ENCODE measurements around the gene INF2.

Gene INF2

DNA sequence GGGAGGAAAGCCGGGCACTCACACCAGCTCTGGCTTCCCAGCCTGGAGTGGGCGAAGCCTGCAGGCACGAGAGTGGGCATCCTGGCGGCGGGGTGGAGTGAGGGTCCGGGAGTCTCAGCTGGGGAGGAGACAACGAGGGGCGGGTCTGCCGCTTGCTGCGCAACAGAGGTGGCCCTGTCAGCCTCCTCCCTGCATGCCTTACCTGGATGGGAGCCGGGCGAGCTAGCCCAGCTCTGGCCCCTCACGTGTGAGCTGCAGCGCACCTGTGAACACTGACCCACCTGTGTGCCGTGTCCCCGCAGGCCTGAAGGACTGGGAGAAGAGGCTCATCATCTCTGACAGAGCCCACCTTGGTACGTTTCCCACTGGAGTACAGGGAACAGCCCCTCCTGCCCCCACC lies 49.6 kb downstream of the INF2 start:
- DNase-seq (ENCODE audit: low read depth): no peak
- no peaks in the 10 kb centered on the region for H3K36me3 ChIP-seq (ENCODE audit: control insufficient read depth, insufficient read depth, low read length, severe bottlenecking)
- H3K27me3 ChIP-seq (replicated peaks; ENCODE audit: control insufficient read depth, insufficient read depth, low read length): no peaks in the 10 kb centered on the region
- no peaks in the 10 kb centered on the region for H3K9me3 ChIP-seq (ENCODE audit: control insufficient read depth, low read length)
- H3K4me1 ChIP-seq (ENCODE audit: control insufficient read depth, insufficient read depth, low read length): peaks cover 17% of the 10 kb centered on the region
- no peak overlapping the region for H3K4me3 ChIP-seq (ENCODE audit: low read length)
- no peak overlapping the region for H3K9ac ChIP-seq (ENCODE audit: low read length)

DNA sequence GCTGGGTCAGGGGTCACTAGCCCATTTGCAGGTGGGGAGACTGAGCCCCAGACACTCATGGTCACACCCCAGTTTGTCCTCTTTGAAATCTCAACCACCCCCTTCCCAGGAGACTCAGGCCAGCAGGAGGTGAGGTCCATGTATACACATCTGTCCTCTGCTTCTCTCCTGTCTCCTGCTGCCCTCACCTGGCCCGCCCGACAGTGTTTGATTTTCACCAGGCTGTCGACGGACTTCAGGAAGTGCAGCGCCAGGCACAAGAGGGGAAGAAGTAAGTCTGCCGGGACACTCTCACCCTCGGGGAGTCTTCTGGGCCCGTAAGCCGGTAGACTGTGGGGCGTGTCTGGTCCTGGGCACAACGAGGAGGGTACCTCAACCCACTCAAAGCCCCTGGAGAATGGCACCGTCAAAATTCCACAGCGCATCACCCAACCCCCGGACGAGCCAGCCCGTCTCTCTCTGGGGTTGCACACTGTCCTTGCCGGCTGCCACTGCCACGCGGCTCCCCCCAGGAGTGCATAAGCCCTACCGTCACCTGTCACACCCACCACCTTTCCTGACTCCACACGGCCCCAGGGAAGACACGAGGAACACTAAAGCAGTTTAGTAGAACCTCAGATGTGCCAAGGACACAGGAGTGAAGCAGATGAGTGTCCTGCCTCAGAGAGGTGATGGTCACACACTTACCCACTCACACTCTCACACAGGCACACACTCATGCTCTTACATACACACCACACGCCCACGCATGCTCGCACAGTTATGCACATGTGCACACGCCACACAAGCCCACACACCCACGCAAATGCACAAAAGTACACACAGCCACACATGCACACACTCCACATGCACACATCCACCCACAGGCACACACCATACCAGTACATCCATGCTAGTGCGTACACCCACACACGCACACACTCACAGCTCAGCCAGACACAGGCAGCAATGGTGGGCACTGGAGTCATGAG lies 50.4 kb downstream of the INF2 start:
- Histone ChIP-seq H3K4me3 (ENCODE audit: low read length) (no peak overlapping the region), H3K9ac (ENCODE audit: low read length) (no peak overlapping the region)
- no peak for DNase-seq (ENCODE audit: low read depth)

DNA sequence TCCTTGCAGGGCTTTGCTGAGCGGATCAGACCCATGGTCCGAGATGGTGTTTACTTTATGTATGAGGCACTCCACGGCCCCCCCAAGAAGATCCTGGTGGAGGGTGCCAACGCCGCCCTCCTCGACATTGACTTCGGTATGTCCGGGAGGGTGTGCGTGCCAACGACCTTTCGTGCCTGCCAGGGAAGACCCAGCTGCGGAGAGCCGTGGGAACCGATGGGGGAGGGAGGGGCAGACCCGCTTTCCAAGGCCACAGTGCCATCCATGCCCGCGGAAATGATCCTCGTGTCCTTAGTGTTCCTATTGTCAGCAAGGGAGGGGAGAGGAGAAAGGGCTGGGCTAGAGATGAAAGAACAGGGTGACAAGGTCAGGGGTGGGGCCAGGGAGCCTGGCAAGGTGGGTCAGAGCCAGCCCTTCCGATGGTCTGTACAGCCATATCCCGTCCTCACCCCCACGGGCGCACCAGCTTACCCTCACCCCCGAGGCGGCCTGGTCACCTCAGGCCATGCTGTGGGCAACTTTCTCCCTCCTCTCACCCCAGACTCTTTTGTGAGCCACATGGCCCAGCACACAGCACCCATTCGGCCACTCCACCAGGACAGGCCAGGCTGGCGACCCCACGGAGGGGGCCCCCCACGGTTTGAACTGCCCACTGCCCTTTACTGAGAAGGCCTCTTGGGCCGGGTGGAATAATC lies 51.8 kb downstream of the INF2 start:
- peaks cover 13% of the 10 kb centered on the region for H3K4me1 ChIP-seq (ENCODE audit: control insufficient read depth, insufficient read depth, low read length)
- H3K4me3 ChIP-seq (ENCODE audit: low read length): no peak overlapping the region
- no peaks in the 10 kb centered on the region for H3K36me3 ChIP-seq (ENCODE audit: control insufficient read depth, insufficient read depth, low read length, severe bottlenecking)
- DNase-seq (ENCODE audit: low read depth): no peak
- H3K27me3 ChIP-seq (replicated peaks; ENCODE audit: control insufficient read depth, insufficient read depth, low read length): no peaks in the 10 kb centered on the region
- no peaks in the 10 kb centered on the region for H3K9me3 ChIP-seq (ENCODE audit: control insufficient read depth, low read length)
- no peak overlapping the region for H3K9ac ChIP-seq (ENCODE audit: low read length)

More for the DNA sequence above, 50.4 kb downstream of the INF2 start:
- peaks cover 17% of the 10 kb centered on the region for H3K4me1 ChIP-seq (ENCODE audit: control insufficient read depth, insufficient read depth, low read length)
- no peaks in the 10 kb centered on the region for H3K27me3 ChIP-seq (replicated peaks; ENCODE audit: control insufficient read depth, insufficient read depth, low read length)
- no peaks in the 10 kb centered on the region for H3K36me3 ChIP-seq (ENCODE audit: control insufficient read depth, insufficient read depth, low read length, severe bottlenecking)
- no peaks in the 10 kb centered on the region for H3K9me3 ChIP-seq (ENCODE audit: control insufficient read depth, low read length)

DNA sequence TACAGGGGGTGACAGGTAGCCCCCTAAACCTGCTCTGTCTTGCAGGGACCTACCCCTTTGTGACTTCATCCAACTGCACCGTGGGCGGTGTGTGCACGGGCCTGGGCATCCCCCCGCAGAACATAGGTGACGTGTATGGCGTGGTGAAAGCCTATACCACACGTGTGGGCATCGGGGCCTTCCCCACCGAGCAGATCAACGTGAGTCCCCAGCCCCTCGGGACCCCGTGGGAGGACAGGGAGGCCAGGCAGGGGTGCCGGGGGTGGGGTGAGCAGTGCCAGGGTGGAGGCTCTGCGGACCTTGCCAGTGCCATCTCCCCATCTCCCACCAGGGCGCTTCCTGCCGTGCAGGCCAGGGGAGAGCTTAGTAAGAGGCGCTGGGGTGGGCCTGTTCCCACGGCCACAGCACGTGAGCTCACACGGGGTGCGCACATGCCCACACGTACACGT lies 52.4 kb downstream of the INF2 start:
- Histone ChIP-seq H3K36me3 (ENCODE audit: control insufficient read depth, insufficient read depth, low read length, severe bottlenecking) (no peaks in the 10 kb centered on the region), H3K9me3 (ENCODE audit: control insufficient read depth, low read length) (no peaks in the 10 kb centered on the region), H3K4me1 (ENCODE audit: control insufficient read depth, insufficient read depth, low read length) (peaks cover 14% of the 10 kb centered on the region), H3K4me3 (ENCODE audit: low read length) (no peak overlapping the region), H3K9ac (ENCODE audit: low read length) (no peak overlapping the region), H3K27me3 (replicated peaks; ENCODE audit: control insufficient read depth, insufficient read depth, low read length) (no peaks in the 10 kb centered on the region)
- DNase-seq (ENCODE audit: low read depth): no peak

DNA sequence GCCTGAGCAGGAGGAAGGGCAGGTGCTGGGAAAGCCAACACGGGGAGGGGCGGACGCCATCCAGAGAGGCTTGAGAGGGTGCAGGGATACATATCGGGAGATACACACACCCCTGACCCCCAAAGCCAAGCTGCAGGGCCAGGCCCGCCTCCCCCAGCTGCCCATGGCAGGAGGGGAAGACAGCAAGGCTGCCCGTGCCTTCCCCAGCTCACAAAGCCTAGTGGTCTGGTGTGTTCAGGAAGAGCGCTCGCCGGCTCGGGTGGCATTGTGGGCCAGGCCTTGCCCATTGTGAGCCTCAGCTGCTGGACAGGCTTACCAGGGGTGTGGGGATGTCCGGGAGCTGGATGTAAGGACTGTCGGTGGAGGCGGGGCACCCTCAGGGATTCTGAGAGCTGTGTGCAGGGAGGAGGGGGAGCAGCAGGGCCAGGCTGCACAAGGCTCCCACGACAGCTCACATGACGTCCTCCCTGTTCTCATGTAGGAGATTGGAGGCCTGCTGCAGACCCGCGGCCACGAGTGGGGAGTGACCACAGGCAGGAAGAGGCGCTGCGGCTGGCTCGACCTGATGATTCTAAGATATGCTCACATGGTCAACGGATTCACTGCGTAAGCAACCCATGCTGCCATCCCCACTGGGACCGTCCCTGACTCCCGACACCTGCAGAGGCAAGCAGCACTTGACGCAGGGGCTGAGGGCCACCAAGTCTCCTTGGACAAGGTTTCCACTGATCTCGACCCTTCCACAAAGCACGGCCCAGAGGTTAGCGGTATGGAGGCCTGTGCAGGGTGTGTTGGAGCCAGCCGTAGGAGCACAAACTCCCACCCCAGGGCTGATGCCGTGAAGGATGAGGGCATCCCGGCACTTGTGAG lies 53.4 kb downstream of the INF2 start:
- H3K4me1 ChIP-seq (ENCODE audit: control insufficient read depth, insufficient read depth, low read length): peaks cover 18% of the 10 kb centered on the region
- H3K9me3 ChIP-seq (ENCODE audit: control insufficient read depth, low read length): no peaks in the 10 kb centered on the region
- no peak overlapping the region for H3K9ac ChIP-seq (ENCODE audit: low read length)
- no peaks in the 10 kb centered on the region for H3K27me3 ChIP-seq (replicated peaks; ENCODE audit: control insufficient read depth, insufficient read depth, low read length)
- H3K4me3 ChIP-seq (ENCODE audit: low read length): no peak overlapping the region
- DNase-seq (ENCODE audit: low read depth): no peak
- H3K36me3 ChIP-seq (ENCODE audit: control insufficient read depth, insufficient read depth, low read length, severe bottlenecking): no peaks in the 10 kb centered on the region

DNA sequence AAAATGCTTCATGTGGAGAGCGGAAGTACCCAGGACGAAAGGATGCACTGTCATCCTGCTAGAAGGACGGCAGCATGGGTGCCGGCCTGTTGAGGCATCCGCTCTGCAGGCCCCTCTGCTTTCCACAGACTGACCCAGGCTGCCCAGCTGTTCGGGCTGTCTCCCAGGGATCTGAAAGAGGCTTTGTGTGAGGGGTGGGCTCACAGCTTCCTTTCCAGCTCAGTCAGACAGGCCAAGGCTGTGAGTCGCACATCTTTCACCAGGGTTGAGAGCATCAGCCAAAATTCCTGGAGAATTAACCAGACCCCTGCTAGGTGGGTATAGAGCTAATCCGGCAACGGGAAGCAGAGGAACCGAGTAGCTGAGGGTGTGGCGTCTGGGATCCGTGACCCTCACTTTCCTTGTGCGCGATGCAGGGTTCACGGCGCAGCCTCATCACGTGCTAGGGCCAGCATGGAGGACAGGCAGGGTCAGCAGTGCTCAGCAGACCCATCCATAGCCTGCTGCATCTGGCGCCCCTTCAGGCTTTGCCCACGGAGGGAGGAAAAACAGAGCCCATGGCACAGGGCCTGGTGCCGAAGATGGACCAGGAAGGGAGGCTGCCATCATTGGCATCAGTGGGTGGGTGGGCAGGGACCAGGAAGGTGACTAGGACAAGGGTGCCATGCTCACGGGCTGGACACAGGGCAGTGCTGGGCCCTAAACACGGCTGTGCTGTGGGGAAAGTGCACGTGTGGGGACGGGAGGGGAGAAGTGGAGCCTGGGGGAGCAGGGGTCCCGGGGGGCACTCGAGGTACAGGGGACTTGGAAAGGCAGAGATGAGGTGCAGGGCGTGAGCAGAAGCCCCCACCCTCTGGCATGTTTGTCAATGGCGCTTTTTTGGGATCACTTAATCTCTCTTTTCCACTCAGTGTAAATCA lies 54.3 kb downstream of the INF2 start:
- Histone ChIP-seq H3K27me3 (replicated peaks; ENCODE audit: control insufficient read depth, insufficient read depth, low read length) (no peaks in the 10 kb centered on the region), H3K9ac (ENCODE audit: low read length) (no peak overlapping the region), H3K9me3 (ENCODE audit: control insufficient read depth, low read length) (no peaks in the 10 kb centered on the region), H3K36me3 (ENCODE audit: control insufficient read depth, insufficient read depth, low read length, severe bottlenecking) (no peaks in the 10 kb centered on the region), H3K4me3 (ENCODE audit: low read length) (no peak overlapping the region), H3K4me1 (ENCODE audit: control insufficient read depth, insufficient read depth, low read length) (peaks cover 18% of the 10 kb centered on the region)
- no peak for DNase-seq (ENCODE audit: low read depth)

DNA sequence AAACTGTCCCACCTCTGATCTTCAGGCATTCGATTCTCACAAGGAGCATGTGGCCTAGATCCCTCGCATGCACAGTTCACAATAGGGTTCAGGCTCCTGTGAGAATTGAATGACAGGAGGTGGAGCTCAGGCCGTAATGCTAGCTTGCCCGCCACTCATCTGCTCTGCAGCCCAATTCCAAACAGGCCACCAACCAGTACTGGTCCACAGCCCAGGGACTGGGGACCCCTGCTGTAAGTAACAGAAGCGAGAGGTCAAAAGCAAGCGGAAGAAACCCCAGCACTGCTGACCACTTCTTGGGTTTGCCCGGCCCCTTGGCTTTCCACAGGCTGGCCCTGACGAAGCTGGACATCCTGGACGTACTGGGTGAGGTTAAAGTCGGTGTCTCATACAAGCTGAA lies 55.1 kb downstream of the INF2 start:
- DNase-seq (ENCODE audit: low read depth): no peak
- no peaks in the 10 kb centered on the region for H3K27me3 ChIP-seq (replicated peaks; ENCODE audit: control insufficient read depth, insufficient read depth, low read length)
- no peaks in the 10 kb centered on the region for H3K36me3 ChIP-seq (ENCODE audit: control insufficient read depth, insufficient read depth, low read length, severe bottlenecking)
- no peak overlapping the region for H3K9ac ChIP-seq (ENCODE audit: low read length)
- H3K4me1 ChIP-seq (ENCODE audit: control insufficient read depth, insufficient read depth, low read length): peaks cover 26% of the 10 kb centered on the region
- no peak overlapping the region for H3K4me3 ChIP-seq (ENCODE audit: low read length)
- no peaks in the 10 kb centered on the region for H3K9me3 ChIP-seq (ENCODE audit: control insufficient read depth, low read length)

DNA sequence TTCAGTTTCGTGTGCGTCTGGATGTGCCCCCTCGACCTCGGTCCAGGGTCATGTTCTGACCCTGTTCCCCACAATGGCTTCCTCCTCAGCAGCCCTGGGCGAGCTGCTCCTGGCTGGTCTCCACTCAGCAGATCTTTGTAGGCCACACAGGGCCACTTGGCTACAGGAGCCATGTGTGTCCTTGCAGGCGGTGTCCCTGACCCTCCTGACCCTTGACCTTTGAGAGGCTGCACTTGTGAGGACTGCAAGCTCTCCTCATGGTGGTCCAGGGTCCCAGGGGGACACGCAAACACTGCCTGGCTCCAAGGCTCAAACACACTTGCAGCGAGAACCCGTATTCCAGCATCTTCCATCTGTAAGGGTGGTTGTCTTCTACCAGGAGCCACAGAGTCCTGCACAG lies 56.0 kb downstream of the INF2 start:
- Histone ChIP-seq H3K9me3 (ENCODE audit: control insufficient read depth, low read length) (no peaks in the 10 kb centered on the region), H3K27me3 (replicated peaks; ENCODE audit: control insufficient read depth, insufficient read depth, low read length) (no peaks in the 10 kb centered on the region), H3K36me3 (ENCODE audit: control insufficient read depth, insufficient read depth, low read length, severe bottlenecking) (no peaks in the 10 kb centered on the region), H3K4me1 (ENCODE audit: control insufficient read depth, insufficient read depth, low read length) (peaks cover 35% of the 10 kb centered on the region), H3K4me3 (ENCODE audit: low read length) (no peak overlapping the region), H3K9ac (ENCODE audit: low read length) (no peak overlapping the region)
- no peak for DNase-seq (ENCODE audit: low read depth)

DNA sequence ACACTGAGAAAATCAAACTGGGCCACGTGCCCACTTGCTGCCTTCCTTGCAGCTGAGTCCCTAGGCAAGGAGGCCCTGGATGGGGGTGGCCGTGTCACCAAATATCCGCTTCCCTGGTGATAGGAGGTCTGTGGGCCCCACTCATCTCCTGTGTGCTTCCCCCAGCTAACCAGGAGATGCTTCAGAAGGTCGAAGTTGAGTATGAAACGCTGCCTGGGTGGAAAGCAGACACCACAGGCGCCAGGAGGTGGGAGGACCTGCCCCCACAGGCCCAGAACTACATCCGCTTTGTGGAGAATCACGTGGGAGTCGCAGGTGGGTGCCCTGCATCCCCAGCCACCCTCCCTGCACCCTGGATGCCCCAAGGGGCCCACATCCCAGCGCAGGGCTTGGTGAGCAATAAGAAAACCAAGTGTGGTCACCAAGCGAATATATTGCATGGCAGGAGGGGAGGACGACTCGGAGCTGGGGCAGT lies 56.7 kb downstream of the INF2 start:
- Histone ChIP-seq H3K4me1 (ENCODE audit: control insufficient read depth, insufficient read depth, low read length) (peaks cover 36% of the 10 kb centered on the region), H3K36me3 (ENCODE audit: control insufficient read depth, insufficient read depth, low read length, severe bottlenecking) (no peaks in the 10 kb centered on the region), H3K4me3 (ENCODE audit: low read length) (peak overlapping the region; percentile 3), H3K9ac (ENCODE audit: low read length) (no peak overlapping the region), H3K9me3 (ENCODE audit: control insufficient read depth, low read length) (no peaks in the 10 kb centered on the region), H3K27me3 (replicated peaks; ENCODE audit: control insufficient read depth, insufficient read depth, low read length) (no peaks in the 10 kb centered on the region)
- DNase-seq (ENCODE audit: low read depth): no peak

DNA sequence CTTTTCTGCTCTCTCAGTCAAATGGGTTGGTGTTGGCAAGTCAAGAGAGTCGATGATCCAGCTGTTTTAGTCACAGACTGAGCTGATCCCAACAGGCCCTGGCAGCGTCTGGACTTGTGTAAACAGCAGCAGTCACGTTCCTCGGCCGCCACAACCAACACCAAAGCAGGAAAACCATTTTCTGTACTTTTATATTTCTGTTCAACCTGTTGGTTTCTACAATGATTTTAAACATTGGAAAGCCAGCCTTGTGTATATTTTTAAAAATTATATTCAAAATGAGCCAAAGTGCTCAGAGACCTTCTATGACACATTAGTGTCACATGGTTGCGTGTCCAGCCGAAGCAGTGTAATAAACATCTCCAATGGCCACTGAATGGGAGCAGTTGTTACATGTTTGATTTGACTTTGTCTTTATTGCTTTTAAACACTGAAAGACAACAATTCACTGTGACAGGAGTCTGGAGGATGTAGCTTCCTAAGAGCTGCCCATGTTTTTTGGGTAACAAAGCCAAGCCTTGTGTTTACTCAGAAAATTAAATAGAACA lies 57.6 kb downstream of the INF2 start:
- peak overlapping the region; percentile 24 for H3K9ac ChIP-seq (ENCODE audit: low read length)
- DNase-seq (ENCODE audit: low read depth): peak; percentile 48

More for the DNA sequence above, 57.6 kb downstream of the INF2 start:
- Histone ChIP-seq H3K27me3 (replicated peaks; ENCODE audit: control insufficient read depth, insufficient read depth, low read length) (no peaks in the 10 kb centered on the region), H3K4me1 (ENCODE audit: control insufficient read depth, insufficient read depth, low read length) (peaks cover 38% of the 10 kb centered on the region), H3K36me3 (ENCODE audit: control insufficient read depth, insufficient read depth, low read length, severe bottlenecking) (no peaks in the 10 kb centered on the region), H3K9me3 (ENCODE audit: control insufficient read depth, low read length) (no peaks in the 10 kb centered on the region), H3K4me3 (ENCODE audit: low read length) (no peak overlapping the region)
